Left lung (tissue), 10 donors: ENCODE data around the gene SAMD14. TPM values are rescaled to one million over a fixed set of nuclear protein-coding genes. Genes with fewer than 3 reads are reported as not detected.

Experiments used
- ATAC-seq: fragments of 200-7000 bp; cut with Tn5 transposase; one replicate; pipeline ENCODE4 v1.9.1; 2020; ENCODE audit warnings: moderate library complexity
- DNase-seq, 4 donors: peaks; one replicate each; pipeline ENCODE4 v3.0.0-alpha.2; 2013 to 2020
- H3K27ac ChIP-seq, 2 donors: fragments of 200-600 bp; sonication (generic) in 1 of 2; one replicate each; pipeline versions ENCODE4 v1.5.0 to v1.8.0; 2020 to 2021
- H3K27me3 ChIP-seq, 2 donors: fragments of 200-600 bp; sonication (generic) in 1 of 2; one replicate each; pipeline versions ENCODE4 v1.5.0 to v1.8.0; 2020 to 2021
- H3K36me3 ChIP-seq, 2 donors: fragments of 200-600 bp; sonication (generic) in 1 of 2; one replicate each; pipeline versions ENCODE4 v1.5.0 to v1.8.0; 2020 to 2021
- H3K4me1 ChIP-seq, 2 donors: fragments of 200-600 bp; one replicate each; pipeline ENCODE4 v1.8.0; 2021
- H3K4me3 ChIP-seq, 2 donors: fragments of 200-600 bp; sonication (generic) in 1 of 2; one replicate each; pipeline versions ENCODE4 v1.5.0 to v1.8.0; 2020 to 2021; ENCODE audit warnings: mild to moderate bottlenecking in 1 of 2
- H3K9me3 ChIP-seq, 2 donors: fragments of 200-600 bp; sonication (generic) in 1 of 2; one replicate each; pipeline versions ENCODE4 v1.5.0 to v1.8.0; 2020 to 2021
- CTCF ChIP-seq, 2 donors: fragments of 200-600 bp; sonication (generic) in 1 of 2; IDR thresholded peaks; one replicate each; pipeline versions ENCODE4 v1.5.0 to v1.8.0; 2021; ENCODE audit warnings: antibody characterized with exemption in 2 of 2
- intact Hi-C, 2 donors: fragments of 100-400 bp; cut with DNase I; formaldehyde crosslinking; loops; one replicate each; pipeline versions ENCODE4 v1.11.2 to v1.14.2; 2022
- polyA plus RNA-seq, 6 donors: library from polyadenylated mRNA; unstranded; fragments of 120-200 nt; gene quantifications; one replicate each; pipeline ENCODE4 v1.2.1, GENCODE V29; 2013; ENCODE audit not compliant: insufficient read length in 6 of 6
- total RNA-seq, 2 donors: library from RNA; stranded (reverse); fragmentation: NEBNext Ultra II Directional; extraction: Animal tissue kit (Norgen Biotek cat#: 25700); gene quantifications; one replicate each; pipeline ENCODE4 v1.2.1, GENCODE V29; 2021
- donor health status: DM: no; HTN: yes; CAD: no.
- donor health status: DM: no; HTN: no; CAD: no.

The SAMD14 gene
- total and polyA plus RNA-seq, 8 donors, result 8.4 to 21.6 (median 15.8) TPM

GRCh38 chr17:50103941-50104340, 26.0 kb downstream of the SAMD14 start:
- no peak for ATAC-seq

GRCh38 chr17:50103252-50103651, 26.7 kb downstream of the SAMD14 start:
- Histone ChIP-seq H3K27ac (no peak overlapping the region), H3K9me3 (no peaks in the 10 kb centered on the region), H3K4me3 (no peak overlapping the region), H3K4me1 (peaks cover 0 to 13% of the 10 kb centered on the region in 2 donors), H3K27me3 (no peaks in the 10 kb centered on the region), H3K36me3 (peaks cover 0 to 25% of the 10 kb centered on the region in 2 donors)
- ATAC-seq (no peak), DNase-seq (no peak)
- intact Hi-C loops, result no loop called here
- no peak for TF ChIP-seq CTCF (IDR thresholded peaks at IDR 0.05)

More at GRCh38 chr17:50103941-50104340, 26.0 kb downstream of the SAMD14 start:
- Histone ChIP-seq H3K27me3 (no peaks in the 10 kb centered on the region), H3K27ac (no peak overlapping the region), H3K4me1 (peaks cover 0 to 13% of the 10 kb centered on the region in 2 donors), H3K9me3 (no peaks in the 10 kb centered on the region), H3K4me3 (no peak overlapping the region), H3K36me3 (peaks cover 0 to 29% of the 10 kb centered on the region in 2 donors)
- DNase-seq, result no peak
- TF ChIP-seq CTCF (IDR thresholded peaks at IDR 0.05), result no peak
- intact Hi-C loops, result no loop called here

GRCh38 chr17:50102164-50102991, 27.6 kb downstream of the SAMD14 start:
- no peaks in the 10 kb centered on the region for H3K27me3 ChIP-seq
- ATAC-seq (peak; percentile 89), DNase-seq (peak in 3 of 4 donors; percentile 41 to 90 (median 87))
- peaks cover 0 to 13% of the 10 kb centered on the region in 2 donors for H3K4me1 ChIP-seq
- H3K4me3 ChIP-seq, result no peak overlapping the region
- peak overlapping the region; percentile 33 to 61 for H3K27ac ChIP-seq
- H3K9me3 ChIP-seq, result no peaks in the 10 kb centered on the region
- TF ChIP-seq CTCF (IDR thresholded peaks at IDR 0.05), result no peak
- intact Hi-C loops, result no loop called here
- peaks cover 0 to 28% of the 10 kb centered on the region in 2 donors for H3K36me3 ChIP-seq

GRCh38 chr17:50101346-50102163, 28.4 kb downstream of the SAMD14 start:
- intact Hi-C loops, result no loop called here
- Histone ChIP-seq H3K27ac (peak overlapping the region; percentile 33 to 61), H3K36me3 (peaks cover 0 to 24% of the 10 kb centered on the region in 2 donors)

More at GRCh38 chr17:50101346-50102163, 28.4 kb downstream of the SAMD14 start:
- TF ChIP-seq CTCF (IDR thresholded peaks at IDR 0.05), result no peak
- H3K27me3 ChIP-seq, result no peaks in the 10 kb centered on the region
- ATAC-seq (peak; percentile 69), DNase-seq (peak in 2 of 4 donors; percentile 42 to 61)
- no peak overlapping the region for H3K4me3 ChIP-seq
- H3K9me3 ChIP-seq, result no peaks in the 10 kb centered on the region
- H3K4me1 ChIP-seq, result peaks cover 0 to 13% of the 10 kb centered on the region in 2 donors
